ENCODE measurements around the gene SERPINC1.

GRCh38 chr1:173920861-173921260, 3.7 kb upstream of the SERPINC1 start:
- TF ChIP-seq CTCF (conservative IDR thresholded peaks at IDR 0.05) = no peak
- TF ChIP-seq ZFX (IDR thresholded peaks at IDR 0.05) = no peak

All from C4-2B (cell line).